Neural cell (in vitro differentiated cells): Measurements from ENCODE around the gene TTC19.

Experiments used
- CTCF ChIP-seq: fragments of 450-650 bp; IDR thresholded peaks from 2 replicates; pipeline ENCODE4 v1.5.1; 2014; ENCODE audit warnings: antibody characterized with exemption, mild to moderate bottlenecking, moderate library complexity; ENCODE audit not compliant: poor library complexity, severe bottlenecking
- EZH2 ChIP-seq: fragments of 200-600, 300-800 bp; shearing (Covaris generic), sonication (generic); IDR thresholded peaks from 2 replicates; pipeline ENCODE4 v1.6.1; 2014; ENCODE audit warnings: antibody characterized with exemption, low read length, borderline replicate concordance, mild to moderate bottlenecking; ENCODE audit not compliant: insufficient read depth, poor library complexity, severe bottlenecking
- POLR2AphosphoS5 ChIP-seq: IDR thresholded peaks from 2 replicates; pipeline ENCODE4 v1.6.1; 2012

- TF ChIP-seq CTCF = no peak
- no peak for TF ChIP-seq EZH2
- TF ChIP-seq POLR2AphosphoS5 = no peak
Observed at GRCh38 chr17:15966879-15967248, 32.8 kb upstream of the TTC19 start.
